ENCODE data around the gene PIEZO2.
"Not testable (repeated sequence)": the region's sequence is repeated elsewhere in the genome, so short reads cannot be mapped to it uniquely, and the experiment has no call there.

The PIEZO2 gene

DNA sequence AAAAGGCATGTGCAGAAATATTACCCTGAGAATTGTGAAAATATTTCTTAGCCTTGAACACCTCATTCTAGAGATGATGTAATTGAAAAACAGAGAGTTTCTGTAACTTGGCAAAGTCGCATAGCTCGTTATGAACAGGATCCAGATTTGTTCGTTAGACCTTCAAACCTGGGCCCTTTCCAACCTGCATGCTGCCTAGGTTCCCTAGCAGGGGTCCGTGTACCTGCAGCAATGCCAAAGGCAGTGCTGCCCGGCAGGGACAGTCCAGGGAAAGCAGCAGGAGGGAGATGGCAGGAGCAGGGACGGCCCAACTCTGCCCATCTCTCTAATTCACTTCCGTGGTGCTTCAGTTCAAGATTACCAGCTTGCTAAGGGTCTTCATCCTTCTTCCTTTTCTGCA is 12.0 kb downstream of the PIEZO2 start:
- H3K27ac ChIP-seq, result no peak overlapping the region
- TF ChIP-seq, protein P1, sequence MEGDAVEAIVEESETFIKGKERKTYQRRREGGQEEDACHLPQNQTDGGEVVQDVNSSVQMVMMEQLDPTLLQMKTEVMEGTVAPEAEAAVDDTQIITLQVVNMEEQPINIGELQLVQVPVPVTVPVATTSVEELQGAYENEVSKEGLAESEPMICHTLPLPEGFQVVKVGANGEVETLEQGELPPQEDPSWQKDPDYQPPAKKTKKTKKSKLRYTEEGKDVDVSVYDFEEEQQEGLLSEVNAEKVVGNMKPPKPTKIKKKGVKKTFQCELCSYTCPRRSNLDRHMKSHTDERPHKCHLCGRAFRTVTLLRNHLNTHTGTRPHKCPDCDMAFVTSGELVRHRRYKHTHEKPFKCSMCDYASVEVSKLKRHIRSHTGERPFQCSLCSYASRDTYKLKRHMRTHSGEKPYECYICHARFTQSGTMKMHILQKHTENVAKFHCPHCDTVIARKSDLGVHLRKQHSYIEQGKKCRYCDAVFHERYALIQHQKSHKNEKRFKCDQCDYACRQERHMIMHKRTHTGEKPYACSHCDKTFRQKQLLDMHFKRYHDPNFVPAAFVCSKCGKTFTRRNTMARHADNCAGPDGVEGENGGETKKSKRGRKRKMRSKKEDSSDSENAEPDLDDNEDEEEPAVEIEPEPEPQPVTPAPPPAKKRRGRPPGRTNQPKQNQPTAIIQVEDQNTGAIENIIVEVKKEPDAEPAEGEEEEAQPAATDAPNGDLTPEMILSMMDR (conservative IDR thresholded peaks at IDR 0.05), result no peak
- TF ChIP-seq ZFX (IDR thresholded peaks at IDR 0.05), result no peak

DNA sequence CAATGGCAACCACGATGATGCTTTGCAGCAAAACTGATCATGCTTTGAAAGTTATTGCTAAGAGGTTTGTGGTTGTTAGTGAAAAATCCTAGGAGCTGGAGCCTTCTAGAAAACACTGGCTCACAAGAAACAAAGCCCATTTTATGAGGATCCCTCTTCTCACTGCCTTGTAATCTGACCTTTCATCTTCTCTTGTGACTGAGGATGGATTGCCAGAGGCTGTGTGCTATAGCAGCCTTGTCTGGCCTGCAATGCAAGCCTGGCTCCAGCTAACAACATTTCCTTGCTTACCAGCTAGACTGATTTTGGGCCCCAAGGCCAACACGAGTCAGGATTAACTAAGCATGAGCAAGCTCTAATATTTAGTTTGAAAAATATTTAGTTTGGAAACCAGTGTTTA is 13.1 kb downstream of the PIEZO2 start:
- TF ChIP-seq, protein P1 (conservative IDR thresholded peaks at IDR 0.05), result no peak
- TF ChIP-seq ZFX (IDR thresholded peaks at IDR 0.05), result no peak
- H3K27ac ChIP-seq, result no peak overlapping the region

DNA sequence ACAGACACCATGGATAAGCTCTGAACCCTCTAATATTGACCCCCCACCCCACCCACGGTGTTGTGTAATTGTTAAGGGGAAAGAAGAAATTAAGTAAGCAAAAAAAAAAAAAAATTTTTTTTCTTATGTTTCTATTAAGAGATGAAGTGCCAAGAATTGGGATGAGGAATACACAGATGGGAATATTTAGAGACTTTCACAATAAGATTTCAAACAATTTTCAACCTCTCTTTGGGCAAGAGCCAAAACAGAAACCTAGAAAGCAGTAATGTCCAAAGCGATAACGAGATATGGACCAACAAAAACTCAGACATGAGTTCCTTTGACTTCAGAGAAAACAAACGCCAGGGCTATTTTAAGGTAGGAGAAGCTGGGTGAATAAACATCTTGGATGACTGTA is 14.4 kb downstream of the PIEZO2 start:
- no peak overlapping the region for H3K27ac ChIP-seq
- TF ChIP-seq ZFX (IDR thresholded peaks at IDR 0.05), result no peak
- TF ChIP-seq, protein P1 (conservative IDR thresholded peaks at IDR 0.05), result no peak

DNA sequence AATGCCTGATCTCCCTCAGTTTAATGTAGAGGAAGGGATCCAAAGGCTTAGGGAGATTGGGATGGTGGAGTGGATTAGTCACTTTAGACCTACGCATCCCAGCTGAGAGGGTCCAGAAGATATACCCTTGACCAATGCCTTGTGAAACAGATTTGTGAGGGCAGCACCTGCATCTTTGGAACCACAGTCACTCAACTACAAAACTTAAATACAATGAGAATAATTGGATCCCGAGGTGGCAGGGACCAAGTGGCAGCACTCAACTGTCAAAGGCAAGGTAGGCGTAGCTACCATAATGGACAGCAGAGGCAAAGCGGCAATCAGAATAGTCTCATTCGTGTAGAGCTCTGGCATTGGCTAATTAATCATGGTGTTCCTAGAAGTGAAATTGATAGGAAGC is 20.3 kb downstream of the PIEZO2 start:
- H3K27ac ChIP-seq, result not testable (repeated sequence)

DNA sequence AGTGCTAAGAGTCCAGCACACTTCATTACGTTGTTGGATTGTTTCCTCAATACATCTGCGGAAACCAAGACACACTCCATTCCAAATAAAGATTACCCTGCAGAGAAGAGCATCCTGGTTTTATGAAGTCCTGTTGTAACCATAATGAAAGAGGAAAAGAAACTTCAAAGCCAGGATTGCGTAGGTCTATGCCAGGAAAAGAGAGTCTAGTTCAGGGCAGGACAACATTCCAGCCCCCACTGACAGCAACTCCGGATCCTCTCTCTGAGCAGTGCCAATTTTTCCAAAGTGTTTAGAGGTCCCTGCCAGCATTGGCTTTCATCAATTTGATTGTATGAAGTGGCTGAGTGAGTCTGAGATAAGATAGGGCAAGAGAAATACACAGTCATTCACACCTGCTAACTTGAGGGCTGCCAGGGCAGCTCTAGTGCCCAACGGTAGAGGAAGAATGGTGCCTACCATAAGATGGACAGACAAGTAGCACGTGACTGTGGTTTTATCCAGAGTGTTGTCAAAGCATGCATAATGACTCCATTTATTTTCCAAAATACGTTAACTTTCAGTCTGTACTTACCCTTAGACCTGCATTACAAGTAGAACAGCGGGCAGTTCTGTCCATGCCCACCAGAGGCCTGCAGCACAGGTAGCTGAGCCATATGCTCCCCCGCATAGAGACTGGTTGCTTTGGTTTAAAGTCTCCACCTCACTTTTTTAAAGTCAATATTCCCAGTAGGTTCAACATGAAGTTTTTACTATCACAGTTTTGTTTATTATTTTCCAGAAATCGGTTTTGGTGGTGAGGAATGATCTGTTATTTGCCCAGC is 23.7 kb downstream of the PIEZO2 start:
- no peak for TF ChIP-seq ZFX (IDR thresholded peaks at IDR 0.05)
- TF ChIP-seq, protein P1 (conservative IDR thresholded peaks at IDR 0.05), result no peak; the same call in 1 of the 2 replicates

DNA sequence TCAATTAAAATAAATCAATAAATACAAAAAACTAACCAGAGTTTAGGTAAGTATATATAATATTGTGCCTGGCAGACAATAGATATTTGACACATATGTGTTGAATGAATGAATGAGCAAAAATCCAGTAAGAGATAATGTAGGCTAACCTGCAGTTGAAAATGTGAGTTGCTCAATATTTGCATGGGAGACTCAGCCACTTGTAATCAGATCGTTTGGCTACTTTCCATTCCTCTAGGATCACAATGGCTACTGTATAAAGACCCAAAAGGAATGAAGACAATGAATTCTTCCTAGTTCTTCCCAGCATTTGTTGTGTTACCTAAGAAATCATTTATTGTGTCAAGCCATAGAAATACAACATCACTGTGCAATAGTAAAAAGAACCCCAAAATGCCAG is 25.3 kb downstream of the PIEZO2 start:
- TF ChIP-seq ZFX (IDR thresholded peaks at IDR 0.05), result no peak
- TF ChIP-seq, protein P1 (conservative IDR thresholded peaks at IDR 0.05), result no peak
- no peak overlapping the region for H3K27ac ChIP-seq

More for the DNA sequence above, 23.7 kb downstream of the PIEZO2 start:
- no peak overlapping the region for H3K27ac ChIP-seq

DNA sequence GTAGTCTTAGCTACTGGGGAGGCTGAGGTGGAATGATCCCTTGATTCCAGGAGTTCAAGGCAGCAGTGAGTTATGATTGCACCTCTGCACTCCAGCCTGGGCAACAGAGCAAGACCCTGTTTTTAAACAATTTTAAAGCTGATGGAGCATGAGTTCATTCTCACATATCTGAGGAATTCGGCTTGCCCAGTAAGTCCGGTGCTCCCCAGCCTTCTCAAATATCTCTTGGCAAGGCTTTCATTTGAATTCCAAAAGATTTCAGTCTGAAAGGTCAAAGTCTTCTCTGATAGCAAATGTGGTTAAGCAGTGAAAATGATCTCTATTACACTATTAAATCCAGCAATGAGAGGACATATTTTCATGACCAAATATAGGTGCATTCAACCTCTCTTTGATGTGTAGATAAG is 27.9 kb downstream of the PIEZO2 start:
- no peak overlapping the region for H3K27ac ChIP-seq
- no peak for TF ChIP-seq ZFX (IDR thresholded peaks at IDR 0.05)
- TF ChIP-seq, protein P1 (conservative IDR thresholded peaks at IDR 0.05), result no peak

Measured in C4-2B (cell line).